Muscle layer of colon (tissue), 2 donors: ENCODE measurements around the gene TMEM69.

Experiments used
- H3K27ac ChIP-seq: one replicate; pipeline ENCODE4 v1.7.0; 2013; ENCODE audit warnings: low read depth, mild to moderate bottlenecking, low read length, moderate library complexity
- H3K27me3 ChIP-seq, 2 donors: one replicate each; pipeline ENCODE4 v1.7.0; 2013; ENCODE audit warnings: low read length in 2 of 2, mild to moderate bottlenecking in 2 of 2; ENCODE audit not compliant: insufficient read depth in 2 of 2, control insufficient read depth in 1 of 2
- H3K36me3 ChIP-seq: one replicate; pipeline ENCODE4 v1.7.0; 2013; ENCODE audit warnings: mild to moderate bottlenecking, low read length; ENCODE audit not compliant: insufficient read depth
- H3K4me1 ChIP-seq: one replicate; pipeline ENCODE4 v1.7.0; 2013; ENCODE audit warnings: mild to moderate bottlenecking, low read length; ENCODE audit not compliant: insufficient read depth
- H3K4me3 ChIP-seq, 2 donors: one replicate each; pipeline ENCODE4 v1.7.0; 2013; ENCODE audit warnings: low read length in 2 of 2, low read depth in 1 of 2, mild to moderate bottlenecking in 1 of 2, moderate library complexity in 1 of 2
- H3K9ac ChIP-seq: one replicate; pipeline ENCODE4 v1.7.0; 2013; ENCODE audit warnings: low read length
- H3K9me3 ChIP-seq: one replicate; pipeline ENCODE4 v1.7.0; 2013; ENCODE audit warnings: mild to moderate bottlenecking, low read length
- donor health status: abdominal sarcoma.
- donor health status: Adenocarcinoma of cecum.

TMEM69 gene, protein sequence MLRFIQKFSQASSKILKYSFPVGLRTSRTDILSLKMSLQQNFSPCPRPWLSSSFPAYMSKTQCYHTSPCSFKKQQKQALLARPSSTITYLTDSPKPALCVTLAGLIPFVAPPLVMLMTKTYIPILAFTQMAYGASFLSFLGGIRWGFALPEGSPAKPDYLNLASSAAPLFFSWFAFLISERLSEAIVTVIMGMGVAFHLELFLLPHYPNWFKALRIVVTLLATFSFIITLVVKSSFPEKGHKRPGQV

GRCh38 chr1:45687754-45688740 lies at the start of gene TMEM69:
Gene TMEM69 (plus strand): TSS chr1:45688181. CDS start chr1:45691069, 2,888 bp downstream.
- peak within 1 kb of the TSS; percentile 80 to 99 for H3K4me3 ChIP-seq
- peaks cover 16% of the 10 kb centered on the region for H3K4me1 ChIP-seq
- no peaks in the 10 kb centered on the region for H3K27me3 ChIP-seq
- H3K27ac ChIP-seq: peak within 1 kb of the TSS; percentile 94
- no peaks in the 10 kb centered on the region for H3K9me3 ChIP-seq
- peaks cover 8% of the 10 kb centered on the region for H3K36me3 ChIP-seq
- peak within 1 kb of the TSS; percentile 85 for H3K9ac ChIP-seq

- peaks cover 5% of the 10 kb centered on the region for H3K4me1 ChIP-seq
- no peak overlapping the region for H3K27ac ChIP-seq
- H3K9ac ChIP-seq: no peak overlapping the region
- H3K4me3 ChIP-seq: no peak overlapping the region
- H3K36me3 ChIP-seq: peaks cover 58% of the 10 kb centered on the region
- no peaks in the 10 kb centered on the region for H3K9me3 ChIP-seq
- no peaks in the 10 kb centered on the region for H3K27me3 ChIP-seq
These were observed 47.7 kb upstream of the TMEM69 start for GRCh38 chr1:45640293-45640692.

DNA sequence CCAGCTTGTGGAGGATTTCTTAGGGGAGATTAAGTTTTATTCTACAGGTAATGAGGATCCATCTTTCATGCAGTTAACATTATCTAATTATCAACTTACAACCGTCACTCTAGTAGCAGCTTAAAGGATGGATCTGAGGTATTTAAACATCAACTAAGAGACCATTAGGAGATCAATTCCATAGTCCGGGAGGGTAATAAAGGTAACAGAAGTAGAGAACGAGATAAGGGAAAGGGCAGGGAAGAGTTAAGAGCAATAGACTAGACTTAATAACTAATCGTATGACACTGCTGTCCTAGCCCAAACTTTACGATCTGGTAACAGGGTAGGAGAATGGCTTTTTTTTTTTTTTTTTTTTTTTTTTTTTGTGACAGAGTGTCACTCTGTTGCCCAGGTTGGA lies 44.7 kb upstream of the TMEM69 start:
- H3K9ac ChIP-seq: no peak overlapping the region
- no peak overlapping the region for H3K27ac ChIP-seq
- peaks cover 37% of the 10 kb centered on the region for H3K36me3 ChIP-seq
- no peaks in the 10 kb centered on the region for H3K9me3 ChIP-seq
- H3K27me3 ChIP-seq: no peaks in the 10 kb centered on the region
- H3K4me1 ChIP-seq: peaks cover 5% of the 10 kb centered on the region
- H3K4me3 ChIP-seq: no peak overlapping the region

DNA sequence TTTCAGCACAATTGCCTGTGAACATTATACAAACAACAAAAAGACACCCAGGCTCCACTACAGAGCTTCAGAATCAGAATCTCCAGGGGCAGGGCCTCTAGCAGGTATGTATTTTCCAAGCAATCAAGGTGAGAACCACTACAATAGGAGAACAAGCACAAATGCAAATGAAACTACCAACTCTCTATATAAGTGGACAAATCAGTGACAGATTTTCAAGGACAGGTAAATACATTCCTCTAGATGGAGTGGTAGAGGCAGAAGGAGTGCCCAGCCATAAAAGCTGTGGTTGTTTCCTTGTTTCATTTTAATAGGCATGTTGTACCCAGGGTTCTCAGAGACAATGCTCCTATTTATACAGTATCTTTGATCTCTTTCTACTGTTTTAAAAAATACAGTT lies 44.0 kb upstream of the TMEM69 start:
- H3K27ac ChIP-seq: no peak overlapping the region
- peaks cover 32% of the 10 kb centered on the region for H3K36me3 ChIP-seq
- H3K4me1 ChIP-seq: peaks cover 5% of the 10 kb centered on the region
- H3K27me3 ChIP-seq: no peaks in the 10 kb centered on the region
- H3K9ac ChIP-seq: no peak overlapping the region
- no peak overlapping the region for H3K4me3 ChIP-seq
- no peaks in the 10 kb centered on the region for H3K9me3 ChIP-seq

GRCh38 chr1:45644661-45645060 lies 43.3 kb upstream of the TMEM69 start:
- Histone ChIP-seq H3K27ac (no peak overlapping the region), H3K9ac (no peak overlapping the region), H3K4me3 (no peak overlapping the region), H3K36me3 (peaks cover 29% of the 10 kb centered on the region), H3K4me1 (peaks cover 5% of the 10 kb centered on the region), H3K27me3 (no peaks in the 10 kb centered on the region), H3K9me3 (no peaks in the 10 kb centered on the region)

DNA sequence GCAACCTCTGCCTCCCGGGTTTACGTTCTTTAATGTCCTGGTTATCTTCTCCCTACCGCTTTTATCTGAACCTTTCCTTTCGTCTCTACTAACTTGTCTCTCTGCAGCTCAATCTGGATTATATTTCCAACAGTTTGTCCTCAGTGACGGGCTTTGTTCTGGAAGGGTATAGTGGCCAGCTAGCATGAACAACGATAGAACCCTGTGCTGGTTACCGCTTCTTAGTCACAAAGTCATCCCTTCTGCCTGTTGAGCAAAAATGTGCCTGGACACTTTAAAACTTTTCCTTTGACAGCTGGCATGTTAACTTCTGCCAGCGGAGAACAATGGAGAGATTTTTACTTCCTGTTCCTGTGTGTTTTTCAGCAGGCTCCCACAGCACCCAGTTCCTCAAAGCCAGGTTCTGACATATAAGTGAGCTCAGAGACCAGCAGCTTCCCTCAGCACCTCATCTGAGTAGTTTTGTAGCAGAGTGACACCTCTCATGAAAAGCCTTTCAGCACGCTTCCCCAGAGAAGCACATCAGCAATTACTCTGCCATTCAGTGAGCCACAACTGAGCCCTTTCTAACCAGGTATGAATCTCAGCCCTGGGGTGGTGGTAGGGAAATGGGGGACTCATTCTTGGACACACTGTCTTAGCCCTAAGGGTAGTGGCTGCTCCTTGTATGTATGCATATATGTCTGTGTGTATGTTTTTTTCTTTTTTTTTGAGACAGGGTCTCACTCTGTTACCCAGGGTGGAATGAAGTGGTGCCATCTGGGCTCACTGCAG lies 40.5 kb upstream of the TMEM69 start:
- no peak overlapping the region for H3K9ac ChIP-seq
- H3K36me3 ChIP-seq: peaks cover 31% of the 10 kb centered on the region
- H3K9me3 ChIP-seq: no peaks in the 10 kb centered on the region
- peaks cover 5% of the 10 kb centered on the region for H3K4me1 ChIP-seq
- H3K27ac ChIP-seq: no peak overlapping the region
- H3K4me3 ChIP-seq: no peak overlapping the region
- no peaks in the 10 kb centered on the region for H3K27me3 ChIP-seq

DNA sequence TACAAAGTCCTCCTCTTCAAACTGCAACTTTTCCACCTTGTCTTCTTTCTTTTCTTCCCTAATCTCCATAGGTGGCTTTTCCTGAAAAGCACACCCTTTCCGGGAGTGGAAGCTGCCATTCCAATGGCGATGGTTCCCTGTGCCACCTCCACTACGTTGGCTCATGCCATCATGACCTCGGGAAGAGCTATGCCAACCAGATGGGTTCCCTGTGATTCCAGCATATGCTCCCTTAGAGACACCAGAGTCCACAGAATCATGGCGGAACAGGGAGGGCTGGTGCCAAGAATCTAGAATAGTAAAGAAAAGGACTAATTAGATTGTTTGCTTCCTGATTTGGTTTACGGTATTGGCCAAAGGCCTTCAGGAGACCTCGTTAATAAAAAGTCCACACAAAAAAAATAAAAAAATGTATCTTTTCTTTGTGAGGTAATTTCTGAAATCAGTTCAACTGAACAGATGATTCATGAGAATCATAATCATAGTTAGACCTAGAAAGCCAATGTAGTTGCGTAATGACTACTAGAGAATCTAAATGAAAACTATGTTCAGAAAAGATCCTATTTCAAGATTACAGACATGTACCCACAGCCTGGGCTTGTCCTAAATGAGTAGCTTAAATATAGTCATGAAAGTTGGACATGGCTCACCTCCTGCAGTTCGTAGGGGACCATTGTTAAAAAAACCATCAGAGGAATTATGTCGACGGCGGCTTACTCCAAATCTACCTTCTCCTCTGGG lies 33.3 kb upstream of the TMEM69 start:
- Histone ChIP-seq H3K27me3 (no peaks in the 10 kb centered on the region), H3K9me3 (no peaks in the 10 kb centered on the region), H3K4me3 (no peak overlapping the region), H3K4me1 (no peaks in the 10 kb centered on the region), H3K9ac (no peak overlapping the region), H3K36me3 (peaks cover 89% of the 10 kb centered on the region), H3K27ac (no peak overlapping the region)

GRCh38 chr1:45656573-45657226 lies 31.3 kb upstream of the TMEM69 start:
- Histone ChIP-seq H3K27ac (no peak overlapping the region), H3K4me3 (no peak overlapping the region), H3K36me3 (peaks cover 77% of the 10 kb centered on the region), H3K9ac (no peak overlapping the region), H3K9me3 (no peaks in the 10 kb centered on the region), H3K27me3 (no peaks in the 10 kb centered on the region), H3K4me1 (no peaks in the 10 kb centered on the region)

DNA sequence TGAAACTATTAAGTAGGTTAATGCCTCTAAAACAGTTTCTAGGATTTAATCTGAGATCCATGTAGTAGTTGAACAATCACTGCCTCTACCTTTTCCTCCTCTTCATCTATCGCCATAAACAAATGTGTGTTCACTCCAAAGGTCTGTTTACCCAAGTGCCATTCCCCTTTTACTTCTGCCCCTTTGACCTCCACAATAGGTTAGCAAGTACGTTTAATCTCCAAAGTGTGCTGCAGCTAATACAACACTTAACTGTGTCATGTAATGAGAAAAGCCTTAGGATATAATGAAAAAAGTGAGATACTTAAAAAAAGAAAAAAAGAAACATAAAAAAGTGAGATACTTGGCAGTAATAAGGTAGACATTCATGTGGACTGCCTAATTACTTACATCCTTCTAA lies 29.8 kb upstream of the TMEM69 start:
- Histone ChIP-seq H3K36me3 (peaks cover 64% of the 10 kb centered on the region), H3K4me3 (no peak overlapping the region), H3K9ac (no peak overlapping the region), H3K4me1 (no peaks in the 10 kb centered on the region), H3K27ac (no peak overlapping the region), H3K9me3 (no peaks in the 10 kb centered on the region), H3K27me3 (no peaks in the 10 kb centered on the region)

DNA sequence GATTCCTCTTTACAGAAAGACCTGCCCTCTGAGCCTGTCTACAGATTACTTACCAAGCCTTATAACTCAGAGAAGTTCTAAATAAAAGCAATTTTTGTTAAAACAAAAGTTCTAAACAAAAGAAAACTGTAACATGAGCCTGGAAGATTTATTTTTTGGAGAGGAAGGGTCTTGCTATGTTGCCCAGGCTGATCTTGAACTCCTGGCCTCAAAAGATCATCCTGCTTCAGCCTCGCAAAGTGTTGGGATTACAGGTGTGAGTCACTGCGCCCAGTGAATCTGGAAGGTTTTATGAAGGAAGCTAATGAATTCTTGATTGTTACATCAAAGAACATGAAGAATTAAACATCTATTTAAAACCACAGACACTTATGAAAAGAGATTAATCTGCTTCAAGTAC lies 28.8 kb upstream of the TMEM69 start:
- Histone ChIP-seq H3K27ac (no peak overlapping the region), H3K4me1 (no peaks in the 10 kb centered on the region), H3K9ac (no peak overlapping the region), H3K36me3 (peaks cover 59% of the 10 kb centered on the region), H3K9me3 (no peaks in the 10 kb centered on the region), H3K4me3 (no peak overlapping the region), H3K27me3 (no peaks in the 10 kb centered on the region)
